Measurements from ENCODE around the gene CDC27. TPM values are rescaled to one million over a fixed set of nuclear protein-coding genes. Genes with fewer than 3 reads are reported as not detected.

The CDC27 gene
- total and polyA plus RNA-seq, 2 donors (not counting 3 experiments of a cell fraction or from before 2014, with no cell fraction given), result 76.1 to 172 TPM

- intact Hi-C loops (cut with micrococcal nuclease), result no loop called here
- Histone ChIP-seq H3K4me2 (ENCODE audit: insufficient read depth, low read length) (no peak overlapping the region), H3K9me3 (replicated peaks; ENCODE audit: control insufficient read depth, insufficient read depth, low read length) (no peaks in the 10 kb centered on the region), H2AFZ (ENCODE audit: low read depth, low read length) (no peak overlapping the region), H3K9ac (replicated peaks; ENCODE audit: extremely low read depth, insufficient read depth, low read length) (no peak overlapping the region), H3K27me3 (ENCODE audit: control insufficient read depth in 2 of 2, insufficient read depth in 2 of 2, low read length in 2 of 2) (no peaks in the 10 kb centered on the region), H3K36me3 (ENCODE audit: control insufficient read depth in 2 of 2, extremely low read depth in 1 of 2, insufficient read depth in 2 of 2, low read length in 2 of 2) (peaks cover 0 to 22% of the 10 kb centered on the region in 2 experiments), H3K79me2 (ENCODE audit: control insufficient read depth, insufficient read depth, low read length) (peaks cover 99% of the 10 kb centered on the region), H3K9me1 (replicated peaks; ENCODE audit: control insufficient read depth, extremely low read depth, insufficient read depth, low read length) (peaks cover 2% of the 10 kb centered on the region), H3K4me1 (ENCODE audit: control insufficient read depth, extremely low read depth, insufficient read depth, low read length) (peaks cover 24% of the 10 kb centered on the region), H3K27ac (ENCODE audit: insufficient read depth, low read depth, low read length) (no peak overlapping the region), H3K4me3 (replicated peaks in 1 of 3; ENCODE audit: insufficient read depth in 1 of 3, low read depth in 1 of 3, low read length in 3 of 3) (no peak overlapping the region), H4K20me1 (replicated peaks; ENCODE audit: control insufficient read depth, extremely low read depth, insufficient read depth, low read length) (peaks cover 9% of the 10 kb centered on the region)
- TF ChIP-seq MYC (IDR thresholded peaks at IDR 0.05; ENCODE audit: low read depth, low read length) (no peak), POLR2A (IDR thresholded peaks at IDR 0.05; ENCODE audit: low read depth, low read length) (no peak), FOS (IDR thresholded peaks at IDR 0.05; ENCODE audit: borderline replicate concordance, insufficient read depth, low read length) (no peak), CTCF (IDR thresholded peaks at IDR 0.05; ENCODE audit: extremely low read depth in 1 of 2, insufficient read depth in 1 of 2, low read depth in 1 of 2, low read length in 2 of 2) (no peak), JUN (IDR thresholded peaks at IDR 0.05; ENCODE audit: borderline replicate concordance, insufficient read depth, insufficient read length, low read depth) (no peak), EZH2 (IDR thresholded peaks at IDR 0.05; ENCODE audit: borderline replicate concordance, low read depth, low read length, severe bottlenecking) (no peak), MAX (IDR thresholded peaks at IDR 0.05; ENCODE audit: insufficient read depth, insufficient read length) (no peak), POLR2AphosphoS5 (IDR thresholded peaks at IDR 0.05; ENCODE audit: insufficient read depth, low read depth, low read length) (no peak), GATA2 (IDR thresholded peaks at IDR 0.05; ENCODE audit: insufficient read depth, insufficient read length, low read depth, low read length) (no peak)
- no TSS peak for BruUV-seq (replicated peaks)
- FAIRE-seq (no peak), DNase-seq (ENCODE audit: low read depth, low spot score) (no peak)
- dilution Hi-C loops (cut with MboI; ENCODE audit: extremely low pct_ligation_motif_present, low sequenced_read_pairs), result no loop called here
- POLR2A ChIA-PET, result no interaction called here
- CTCF ChIA-PET, result interaction anchor here (0.7 to 1.3 kb wide), 2 partner anchors 10 to 41 kb away, joined by 3 to 4 read pairs; no protein-coding TSS in a partner anchor
Measured at GRCh38 chr17:47177261-47177660, 11.8 kb downstream of the CDC27 start.
